ENCODE measurements around the gene MTCH1. TPM values are rescaled to one million over a fixed set of nuclear protein-coding genes. Genes with fewer than 3 reads are reported as not detected.

Gene MTCH1
- polyA plus RNA-seq, 2 of the 4 experiments (the other 2 are of a cell fraction), result 65.4 to 112 TPM

DNA sequence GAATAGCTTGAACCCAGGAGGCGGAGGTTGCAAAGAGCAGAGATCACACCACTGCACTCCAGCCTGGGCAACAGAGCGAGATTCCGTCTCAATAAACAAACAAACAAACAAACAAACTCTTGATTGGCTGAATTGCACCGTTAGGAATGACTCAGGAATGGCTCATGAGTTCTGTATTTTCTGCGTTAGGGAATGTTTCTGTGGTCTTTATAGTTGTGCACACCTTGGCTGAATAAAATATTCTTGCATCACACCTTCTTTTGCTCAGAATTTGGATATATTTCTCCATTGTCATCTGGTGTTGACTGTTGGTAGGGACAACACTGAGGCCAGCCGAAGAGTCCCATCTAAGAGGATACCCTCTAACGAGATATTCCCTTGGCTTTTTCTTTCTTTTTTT is 51.1 kb downstream of the MTCH1 start (continued):
- TF ChIP-seq, protein P1, sequence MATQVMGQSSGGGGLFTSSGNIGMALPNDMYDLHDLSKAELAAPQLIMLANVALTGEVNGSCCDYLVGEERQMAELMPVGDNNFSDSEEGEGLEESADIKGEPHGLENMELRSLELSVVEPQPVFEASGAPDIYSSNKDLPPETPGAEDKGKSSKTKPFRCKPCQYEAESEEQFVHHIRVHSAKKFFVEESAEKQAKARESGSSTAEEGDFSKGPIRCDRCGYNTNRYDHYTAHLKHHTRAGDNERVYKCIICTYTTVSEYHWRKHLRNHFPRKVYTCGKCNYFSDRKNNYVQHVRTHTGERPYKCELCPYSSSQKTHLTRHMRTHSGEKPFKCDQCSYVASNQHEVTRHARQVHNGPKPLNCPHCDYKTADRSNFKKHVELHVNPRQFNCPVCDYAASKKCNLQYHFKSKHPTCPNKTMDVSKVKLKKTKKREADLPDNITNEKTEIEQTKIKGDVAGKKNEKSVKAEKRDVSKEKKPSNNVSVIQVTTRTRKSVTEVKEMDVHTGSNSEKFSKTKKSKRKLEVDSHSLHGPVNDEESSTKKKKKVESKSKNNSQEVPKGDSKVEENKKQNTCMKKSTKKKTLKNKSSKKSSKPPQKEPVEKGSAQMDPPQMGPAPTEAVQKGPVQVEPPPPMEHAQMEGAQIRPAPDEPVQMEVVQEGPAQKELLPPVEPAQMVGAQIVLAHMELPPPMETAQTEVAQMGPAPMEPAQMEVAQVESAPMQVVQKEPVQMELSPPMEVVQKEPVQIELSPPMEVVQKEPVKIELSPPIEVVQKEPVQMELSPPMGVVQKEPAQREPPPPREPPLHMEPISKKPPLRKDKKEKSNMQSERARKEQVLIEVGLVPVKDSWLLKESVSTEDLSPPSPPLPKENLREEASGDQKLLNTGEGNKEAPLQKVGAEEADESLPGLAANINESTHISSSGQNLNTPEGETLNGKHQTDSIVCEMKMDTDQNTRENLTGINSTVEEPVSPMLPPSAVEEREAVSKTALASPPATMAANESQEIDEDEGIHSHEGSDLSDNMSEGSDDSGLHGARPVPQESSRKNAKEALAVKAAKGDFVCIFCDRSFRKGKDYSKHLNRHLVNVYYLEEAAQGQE (IDR thresholded peaks at IDR 0.05), result no peak
- TF ChIP-seq MAZ (IDR thresholded peaks at IDR 0.05; ENCODE audit: borderline replicate concordance, low read depth, low read length) (no peak), NFE2L2 (conservative IDR thresholded peaks at IDR 0.05; ENCODE audit: low read length) (no peak), MAFK (IDR thresholded peaks at IDR 0.05; ENCODE audit: partially characterized antibody) (no peak), MYC (IDR thresholded peaks at IDR 0.05; ENCODE audit: borderline replicate concordance, low read length) (no peak), PHF8 (IDR thresholded peaks at IDR 0.05; ENCODE audit: borderline replicate concordance, low read depth) (no peak), HES2 (IDR thresholded peaks at IDR 0.05) (no peak), CBX2 (IDR thresholded peaks at IDR 0.05; ENCODE audit: borderline replicate concordance, low read depth) (no peak), HDAC2 (IDR thresholded peaks at IDR 0.05) (no peak)

- no peaks in the 10 kb centered on the region for H3K4me1 ChIP-seq
- H3K4me2 ChIP-seq, result no peak overlapping the region
- WGBS (ENCODE audit: missing lambda C conversion rate), result 90% methylated on average over 4 of the region's 4 CpGs
- no peak for FAIRE-seq
- no peak for ATAC-seq
- H3K9me3 ChIP-seq, result no peaks in the 10 kb centered on the region
- no peak overlapping the region for H3K4me3 ChIP-seq
- ChIA-PET CTCF (no interaction called here), POLR2A (no interaction called here)
- H3K27ac ChIP-seq, result no peak overlapping the region
- TF ChIP-seq, protein P2, sequence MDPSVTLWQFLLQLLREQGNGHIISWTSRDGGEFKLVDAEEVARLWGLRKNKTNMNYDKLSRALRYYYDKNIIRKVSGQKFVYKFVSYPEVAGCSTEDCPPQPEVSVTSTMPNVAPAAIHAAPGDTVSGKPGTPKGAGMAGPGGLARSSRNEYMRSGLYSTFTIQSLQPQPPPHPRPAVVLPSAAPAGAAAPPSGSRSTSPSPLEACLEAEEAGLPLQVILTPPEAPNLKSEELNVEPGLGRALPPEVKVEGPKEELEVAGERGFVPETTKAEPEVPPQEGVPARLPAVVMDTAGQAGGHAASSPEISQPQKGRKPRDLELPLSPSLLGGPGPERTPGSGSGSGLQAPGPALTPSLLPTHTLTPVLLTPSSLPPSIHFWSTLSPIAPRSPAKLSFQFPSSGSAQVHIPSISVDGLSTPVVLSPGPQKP (IDR thresholded peaks at IDR 0.05; ENCODE audit: low read depth, low read length), result no peak
- TF ChIP-seq HOXB13 (CRISPR knock-in tag; IDR thresholded peaks at IDR 0.05; ENCODE audit: low read depth), result no peak
- no peak for TF ChIP-seq MAFK (IDR thresholded peaks at IDR 0.05; ENCODE audit: partially characterized antibody)
- no peak for TF ChIP-seq TFCP2L1 (CRISPR knock-in tag; IDR thresholded peaks at IDR 0.05)
- no peak for TF ChIP-seq GATA3 (IDR thresholded peaks at IDR 0.05; ENCODE audit: borderline replicate concordance)
- TF ChIP-seq MYC (IDR thresholded peaks at IDR 0.05; ENCODE audit: borderline replicate concordance, low read length), result no peak
- TF ChIP-seq HEYL (CRISPR knock-in tag; IDR thresholded peaks at IDR 0.05), result no peak
- TF ChIP-seq MAZ (IDR thresholded peaks at IDR 0.05; ENCODE audit: borderline replicate concordance, low read depth, low read length), result no peak
- no peak for TF ChIP-seq NPAS2 (CRISPR knock-in tag; IDR thresholded peaks at IDR 0.05; ENCODE audit: borderline replicate concordance)
- no peak for TF ChIP-seq CHD2 (IDR thresholded peaks at IDR 0.05; ENCODE audit: low read length, partially characterized antibody)
- TF ChIP-seq HDAC2 (IDR thresholded peaks at IDR 0.05), result no peak
- no peak for TF ChIP-seq SREBF2 (IDR thresholded peaks at IDR 0.05)
- TF ChIP-seq RFX5 (IDR thresholded peaks at IDR 0.05), result no peak
- TF ChIP-seq POLR2A (IDR thresholded peaks at IDR 0.05; ENCODE audit: low read length), result no peak
- TF ChIP-seq BHLHE40 (IDR thresholded peaks at IDR 0.05; ENCODE audit: low read depth, low read length), result no peak
- TF ChIP-seq, protein P3, sequence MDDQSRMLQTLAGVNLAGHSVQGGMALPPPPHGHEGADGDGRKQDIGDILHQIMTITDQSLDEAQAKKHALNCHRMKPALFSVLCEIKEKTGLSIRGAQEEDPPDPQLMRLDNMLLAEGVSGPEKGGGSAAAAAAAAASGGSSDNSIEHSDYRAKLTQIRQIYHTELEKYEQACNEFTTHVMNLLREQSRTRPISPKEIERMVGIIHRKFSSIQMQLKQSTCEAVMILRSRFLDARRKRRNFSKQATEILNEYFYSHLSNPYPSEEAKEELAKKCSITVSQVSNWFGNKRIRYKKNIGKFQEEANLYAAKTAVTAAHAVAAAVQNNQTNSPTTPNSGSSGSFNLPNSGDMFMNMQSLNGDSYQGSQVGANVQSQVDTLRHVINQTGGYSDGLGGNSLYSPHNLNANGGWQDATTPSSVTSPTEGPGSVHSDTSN (IDR thresholded peaks at IDR 0.05), result no peak
- TF ChIP-seq, protein P4, sequence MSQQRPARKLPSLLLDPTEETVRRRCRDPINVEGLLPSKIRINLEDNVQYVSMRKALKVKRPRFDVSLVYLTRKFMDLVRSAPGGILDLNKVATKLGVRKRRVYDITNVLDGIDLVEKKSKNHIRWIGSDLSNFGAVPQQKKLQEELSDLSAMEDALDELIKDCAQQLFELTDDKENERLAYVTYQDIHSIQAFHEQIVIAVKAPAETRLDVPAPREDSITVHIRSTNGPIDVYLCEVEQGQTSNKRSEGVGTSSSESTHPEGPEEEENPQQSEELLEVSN (IDR thresholded peaks at IDR 0.05; ENCODE audit: borderline replicate concordance, low read depth), result no peak
- DNase-seq (ENCODE audit: low read depth in 1 of 2, low spot score in 1 of 2), result no peak
Observed at GRCh38 chr6:36933519-36933918, 52.5 kb downstream of the MTCH1 start.

Measured in A549 (cell line).